GM18498 (cell line): Measurements from ENCODE around the gene TBRG1.

Experiments
- ATAC-seq: cut with Tn5 transposase; IDR thresholded peaks from one replicate; pipeline ENCODE4 v1.9.1; 2021; ENCODE audit warnings: mild to moderate bottlenecking, moderate library complexity; ENCODE audit not compliant: unreplicated experiment

TBRG1 gene

GRCh38 chr11:124612567-124613246 is 10.0 kb upstream of the TBRG1 start:
- no peak for ATAC-seq

DNA sequence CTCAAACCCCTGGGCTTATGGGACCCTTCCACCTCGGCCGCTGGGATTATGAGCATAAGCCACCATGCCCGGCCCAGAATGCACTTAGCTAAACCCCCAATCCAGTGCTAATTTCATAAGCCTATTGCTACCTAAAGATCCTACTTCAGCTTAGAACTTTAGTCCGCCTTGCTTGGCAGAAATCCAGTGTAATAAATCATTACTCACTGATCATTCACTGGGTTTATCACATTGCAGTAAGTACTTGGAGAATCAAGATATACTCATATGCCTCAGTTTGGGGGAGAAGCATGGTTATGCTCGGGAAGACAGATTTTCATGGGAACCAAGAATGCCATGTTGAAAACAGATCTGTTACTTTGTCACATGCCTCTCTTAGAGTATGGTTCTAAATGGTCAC is 3.8 kb upstream of the TBRG1 start:
- ATAC-seq: no peak

DNA sequence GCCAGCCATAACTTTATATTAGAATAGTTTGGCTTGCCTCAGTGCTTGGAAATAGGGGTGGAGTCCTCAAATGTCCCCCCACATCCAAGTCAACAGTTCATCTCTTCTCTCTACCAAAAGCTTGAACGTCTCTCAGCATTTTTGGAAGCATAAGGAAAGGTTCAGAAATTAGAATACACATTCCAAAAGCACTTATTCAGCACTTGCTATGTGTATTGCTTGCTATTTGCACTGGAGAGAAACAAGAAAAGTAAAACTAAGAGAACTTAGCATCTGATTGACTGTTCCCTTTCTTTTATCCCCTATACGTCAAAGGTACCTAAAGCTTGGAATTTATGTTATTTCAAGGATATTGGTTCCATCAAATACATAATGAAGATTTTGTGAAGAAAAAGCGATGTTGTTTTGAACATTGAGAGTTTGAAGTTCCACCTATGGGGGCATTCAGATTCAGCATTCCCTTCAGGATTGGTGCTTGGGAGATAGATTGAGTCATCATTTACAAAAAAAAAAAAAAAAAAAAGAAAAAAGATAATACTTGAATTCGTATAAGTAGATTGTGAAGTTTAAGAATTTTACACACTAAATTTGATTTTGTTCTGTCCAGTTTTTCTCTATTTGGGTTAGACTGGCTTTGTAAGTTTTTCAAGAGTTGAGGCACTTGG is 1.3 kb downstream of the TBRG1 start:
- no peak for ATAC-seq

DNA sequence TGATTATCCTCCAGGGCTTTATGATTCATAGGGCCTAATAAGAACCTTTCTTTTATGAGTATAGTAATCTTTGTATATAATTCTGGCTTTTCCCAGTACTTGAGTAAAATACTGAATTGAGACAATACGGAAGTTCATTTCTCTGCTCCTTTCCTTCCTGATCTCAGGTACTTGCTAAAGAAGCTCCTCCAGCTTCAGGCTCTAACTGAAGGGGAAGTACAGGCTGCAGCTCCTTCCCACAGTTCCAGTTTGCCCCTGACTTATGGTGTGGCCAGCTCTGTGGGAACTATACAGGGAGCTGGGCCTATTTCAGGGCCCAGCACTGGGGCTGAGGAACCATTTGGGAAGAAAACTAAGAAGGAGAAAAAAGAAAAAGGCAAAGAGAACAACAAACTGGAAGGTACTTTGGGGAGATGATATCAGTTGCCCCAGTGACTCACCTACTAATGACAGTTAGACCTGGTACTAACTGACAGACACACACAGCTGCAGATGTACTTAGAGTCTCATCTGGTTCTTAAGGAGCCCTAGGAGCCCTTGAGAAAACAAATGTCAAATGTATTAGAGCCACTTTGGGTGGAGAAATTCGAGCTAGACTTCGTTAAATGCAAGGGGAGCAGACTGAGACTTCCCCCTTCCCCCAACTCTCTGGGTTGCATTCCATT is 3.0 kb downstream of the TBRG1 start:
- ATAC-seq: no peak

- ATAC-seq: no peak
These were observed 4.9 kb downstream of the TBRG1 start for GRCh38 chr11:124627546-124627945.

- no peak for ATAC-seq
These were observed 7.3 kb downstream of the TBRG1 start for GRCh38 chr11:124629961-124630360.

GRCh38 chr11:124633355-124633754 is 10.7 kb downstream of the TBRG1 start:
- peak; percentile 48 for ATAC-seq

DNA sequence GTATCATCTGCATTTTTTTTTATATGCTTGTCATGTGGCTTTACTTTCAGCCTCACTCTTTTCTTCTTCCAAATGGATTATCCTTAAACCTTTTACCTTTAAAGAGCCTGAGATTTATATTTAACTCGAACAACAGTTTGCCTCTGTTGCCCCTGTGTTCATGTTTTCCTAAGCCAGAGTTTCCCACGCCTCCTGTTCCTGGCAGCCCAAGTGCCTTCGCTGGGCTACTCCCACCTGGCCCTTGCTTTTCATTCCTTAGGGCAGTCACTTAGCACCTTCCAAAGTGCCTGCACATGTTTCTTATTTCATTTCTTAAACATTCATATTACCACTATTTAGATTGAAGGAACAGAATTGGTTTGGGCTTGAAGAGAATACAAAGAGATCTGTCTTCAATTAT is 13.3 kb downstream of the TBRG1 start:
- no peak for ATAC-seq

GRCh38 chr11:124638500-124638899 is 15.8 kb downstream of the TBRG1 start:
- ATAC-seq: no peak

GRCh38 chr11:124639186-124639585 is 16.5 kb downstream of the TBRG1 start:
- no peak for ATAC-seq

DNA sequence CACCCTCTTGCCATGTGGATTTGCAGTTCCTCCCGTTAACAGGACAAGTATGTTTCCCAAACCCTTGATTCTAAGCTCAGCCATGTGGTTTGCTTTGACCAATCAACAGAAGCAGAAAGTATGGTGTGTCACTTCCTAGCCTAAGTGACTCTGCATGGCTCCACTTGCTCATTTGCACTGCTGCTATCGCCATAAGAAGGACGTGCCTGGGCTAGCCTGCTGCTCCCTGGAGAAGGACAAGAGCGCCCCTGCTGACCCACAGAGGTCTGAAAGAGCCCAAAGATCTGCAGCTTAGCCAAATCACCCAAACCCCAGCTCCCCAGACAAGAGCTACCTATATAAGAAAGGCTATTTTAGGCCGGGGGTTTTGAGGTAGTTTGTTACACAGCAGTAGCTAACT is 18.0 kb downstream of the TBRG1 start:
- ATAC-seq: no peak

- no peak for ATAC-seq
These were observed 20.0 kb downstream of the TBRG1 start for GRCh38 chr11:124642628-124643027.

GRCh38 chr11:124643042-124643604 is 20.5 kb downstream of the TBRG1 start:
- no peak for ATAC-seq

DNA sequence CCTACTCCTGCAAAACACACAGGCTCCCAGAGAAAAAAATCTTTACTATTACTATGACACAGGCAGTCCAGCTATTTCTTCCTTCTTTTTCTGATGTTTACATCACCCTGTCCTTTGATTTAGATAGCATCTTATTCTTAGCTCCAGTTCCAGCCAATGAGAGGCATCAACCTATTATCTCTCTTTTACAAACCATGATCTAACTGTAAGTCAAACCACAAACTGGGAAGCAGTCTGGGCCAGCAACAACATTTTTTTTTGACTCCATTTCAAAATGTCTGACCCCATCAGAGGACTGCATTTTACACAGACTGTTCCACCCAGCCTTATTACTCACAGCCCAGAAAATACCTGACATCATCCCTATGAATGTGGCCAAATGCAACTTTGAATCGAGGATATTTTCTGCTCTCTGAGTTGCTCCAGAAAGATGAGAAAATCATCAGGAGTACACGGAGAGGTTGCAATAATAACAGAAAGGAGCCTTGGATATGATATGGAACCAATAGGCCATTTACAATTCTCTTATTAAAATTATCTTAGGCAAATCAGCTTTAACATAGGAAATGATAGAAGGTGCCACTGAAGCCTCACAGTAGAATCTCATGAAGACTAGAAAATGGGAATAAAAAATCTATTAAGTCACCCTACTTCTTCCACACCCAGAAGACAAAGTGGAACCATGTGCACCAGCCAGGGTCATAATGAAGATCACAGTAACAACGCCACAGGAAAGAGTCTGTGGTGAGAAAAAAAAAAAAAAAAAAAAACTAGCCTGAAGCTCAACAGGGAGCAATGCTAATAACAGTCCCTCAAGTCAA is 21.2 kb downstream of the TBRG1 start:
- no peak for ATAC-seq

DNA sequence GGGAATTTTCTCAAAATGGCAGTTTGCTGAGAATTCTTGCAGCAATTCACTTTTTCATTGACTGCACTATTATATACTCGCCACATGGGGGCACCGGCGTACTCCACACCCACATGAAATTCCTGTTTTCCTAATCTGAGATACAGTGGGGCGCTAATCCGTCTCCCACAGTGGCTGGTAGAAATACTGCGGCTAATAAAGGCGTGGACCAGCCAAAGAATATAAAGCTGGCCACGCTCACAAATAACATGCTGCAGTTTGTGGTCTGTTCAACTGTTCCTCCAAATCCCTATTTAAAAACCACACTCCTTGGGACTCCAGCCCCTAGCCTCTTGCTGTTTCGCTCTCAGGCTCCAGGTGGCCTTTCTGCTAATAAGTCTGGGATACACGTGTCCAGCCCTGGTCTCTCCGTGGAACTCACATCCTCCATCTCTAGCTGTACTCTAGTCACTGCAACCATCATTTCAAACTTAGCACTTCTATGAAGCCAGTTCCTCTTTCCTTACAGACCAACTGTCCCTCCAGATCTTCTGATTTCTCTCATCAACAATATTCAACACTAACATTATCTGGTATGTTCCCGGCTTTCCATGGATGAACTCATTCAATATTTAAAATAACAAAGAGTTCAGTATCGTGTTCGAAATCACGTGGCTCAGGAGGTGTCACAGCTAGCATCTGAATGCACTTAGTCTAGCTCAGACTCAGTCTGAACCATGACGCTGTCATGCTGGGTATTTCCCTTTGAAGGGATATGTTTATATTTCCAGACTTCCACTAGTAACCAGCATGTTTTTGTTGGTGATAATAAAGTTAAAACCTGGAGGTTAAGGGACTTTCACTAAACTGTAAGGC is 22.0 kb downstream of the TBRG1 start:
- ATAC-seq: peak; percentile 70

DNA sequence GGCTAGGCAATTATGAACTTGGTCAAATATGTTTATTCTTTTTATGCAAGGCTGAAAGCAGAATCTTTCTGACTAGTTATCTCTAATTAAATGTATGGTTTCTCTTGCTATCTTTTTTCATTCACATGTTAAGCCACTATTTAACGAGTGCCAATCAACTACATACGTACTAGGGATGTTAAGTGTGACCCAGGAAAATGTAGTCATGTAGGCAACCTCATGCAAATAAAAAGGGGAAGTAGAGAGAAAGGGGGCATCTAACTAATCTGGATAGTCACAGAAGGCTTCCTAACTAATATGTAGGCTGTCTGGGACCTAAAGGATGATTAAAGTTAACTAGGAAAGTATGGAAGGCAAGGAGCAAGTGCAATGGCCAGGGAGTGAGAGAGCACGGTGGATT is 23.5 kb downstream of the TBRG1 start:
- ATAC-seq: peak; percentile 69

- ATAC-seq: no peak
These were observed 25.9 kb downstream of the TBRG1 start for GRCh38 chr11:124648610-124649009.

- no peak for ATAC-seq
These were observed 34.3 kb downstream of the TBRG1 start for GRCh38 chr11:124656774-124657630.

- ATAC-seq: no peak
These were observed 35.2 kb downstream of the TBRG1 start for GRCh38 chr11:124657904-124658303.
